CD14-positive monocyte (primary cell): Measurements from ENCODE around the gene PDPR. TPM values are rescaled to one million over a fixed set of nuclear protein-coding genes. Genes with fewer than 3 reads are reported as not detected.

Experiments used
- polyA plus RNA-seq, 3 donors: library from polyadenylated mRNA; depleted of rRNA in 1 of 3; unstranded in 2 of 3; stranded (reverse) in 1 of 3; fragments of 300-500 nt in 2 of 3; fragments of >200 nt in 1 of 3; fragmentation: Illumina TruSeq in 2 of 3; gene quantifications; 1 replicate in 2 of 3; 2 replicates in 1 of 3; pipeline ENCODE4 v1.2.3, GENCODE V29; 2012 to 2021
- small RNA-seq: library from RNA; depleted of rRNA; stranded (forward); fragments of <200 nt; gene quantifications from one replicate; pipeline ENCODE3, GENCODE V24; 2012; ENCODE audit warnings: low read depth; ENCODE audit not compliant: insufficient read length

The PDPR gene
- polyA plus RNA-seq, 3 donors: 5.1 to 26.4 (median 5.7) TPM

Small RNA genes lying within 50 kb of the gene (small RNA-seq; reads per million reads assigned to genes)
- gene AC009060.2: not detected

Other genes with a start within 250 kb of the PDPR start
- 1 to 10 TPM in 1 of 3 donors, not detected in 2; 2.7 TPM for gene CLEC18A, start 163.0 kb upstream of the PDPR start, polyA plus RNA-seq
- under 1 TPM in 1 of 3 donors, not detected in 2; 0.65 TPM for gene CLEC18C, start 59.5 kb downstream of the PDPR start, polyA plus RNA-seq
- 1 to 10 TPM; 1.7 to 6.4 (median 4.1) TPM for gene EXOSC6, start 137.6 kb downstream of the PDPR start, polyA plus RNA-seq
- gene AARS1, start 175.2 kb downstream of the PDPR start, polyA plus RNA-seq: 10 to 100 TPM; 13.9 to 16.6 (median 16.3) TPM
- 10 to 100 TPM; 29.2 to 33.0 (median 31.9) TPM for gene DDX19B, start 184.9 kb downstream of the PDPR start, polyA plus RNA-seq
- gene DDX19A, start 232.6 kb downstream of the PDPR start, polyA plus RNA-seq: 10 to 100 TPM; 18.4 to 25.3 (median 21.5) TPM